HG03460 (cell line): ENCODE data around the gene RFLNA.
"Not testable (repeated sequence)": the region's sequence is repeated elsewhere in the genome, so short reads cannot be mapped to it uniquely, and the experiment has no call there.

Source experiments
- ATAC-seq: cut with Tn5 transposase; IDR thresholded peaks from one replicate; pipeline ENCODE4 v1.9.1; 2021; ENCODE audit not compliant: unreplicated experiment

The RFLNA gene

GRCh38 chr12:124282287-124282686 lies 12.6 kb upstream of the RFLNA start:
- ATAC-seq: no peak

DNA sequence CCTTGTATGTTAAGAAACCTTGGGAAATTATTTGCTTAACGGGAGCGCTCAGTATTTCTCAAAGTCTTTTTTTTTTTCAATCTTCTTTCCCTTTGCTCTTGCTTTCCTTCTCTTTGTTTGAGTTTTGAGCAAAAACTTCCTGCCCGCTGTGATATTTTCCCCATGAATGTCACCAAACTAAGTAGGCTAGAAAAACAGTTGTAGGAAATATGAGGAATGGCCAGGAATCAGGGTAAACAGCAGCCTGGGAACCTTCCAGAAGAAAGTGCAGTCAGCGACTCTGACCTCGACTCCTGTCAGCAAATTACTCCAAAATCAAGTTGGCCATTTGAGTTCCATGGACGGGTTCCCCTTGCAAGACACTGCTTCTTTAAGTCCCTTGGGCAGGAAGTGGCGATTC lies 11.6 kb upstream of the RFLNA start:
- ATAC-seq: no peak

DNA sequence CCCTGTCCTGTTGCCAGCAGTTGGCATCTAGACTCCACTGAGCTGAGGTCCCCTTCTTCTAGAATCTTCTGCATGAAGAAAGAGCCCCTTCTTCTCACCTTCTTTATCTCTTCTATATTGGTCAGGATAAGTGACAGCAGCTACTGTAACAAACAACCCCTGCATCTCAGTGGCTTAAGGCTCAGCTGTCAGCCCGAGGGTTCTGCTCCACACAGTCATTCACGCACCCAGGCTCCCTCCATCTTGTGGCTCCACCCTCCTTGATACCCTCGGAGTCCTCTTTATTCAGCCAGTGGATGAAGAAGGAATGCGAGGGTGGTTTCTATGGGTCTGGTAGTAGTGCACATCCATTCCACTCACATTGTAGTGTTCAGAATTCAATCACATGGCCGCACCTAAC lies 10.5 kb upstream of the RFLNA start:
- no peak for ATAC-seq

DNA sequence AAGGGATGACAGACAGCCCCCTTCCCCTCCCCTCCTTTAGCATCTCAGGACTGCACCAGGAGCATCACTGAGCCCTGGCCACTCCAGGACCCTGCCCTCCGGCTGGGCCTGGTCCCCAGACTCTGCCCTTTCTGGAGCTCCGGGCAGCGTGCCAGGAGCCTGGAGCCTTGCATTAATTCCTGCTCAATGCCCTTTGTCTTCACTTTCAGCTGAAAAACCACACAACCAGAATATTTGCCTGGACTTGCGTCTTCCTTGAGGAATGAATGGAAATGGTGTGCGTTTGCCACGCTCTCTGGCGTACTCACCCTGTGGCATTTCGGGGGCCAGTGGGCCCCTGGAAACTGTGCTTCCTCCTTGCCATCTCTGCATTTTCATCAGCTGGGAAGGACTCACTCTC lies 8.5 kb upstream of the RFLNA start:
- ATAC-seq: no peak

GRCh38 chr12:124286971-124287370 lies 7.9 kb upstream of the RFLNA start:
- no peak for ATAC-seq

- no peak for ATAC-seq
Measured at GRCh38 chr12:124289634-124290600, 5.0 kb upstream of the RFLNA start.

GRCh38 chr12:124292385-124292784 lies 2.5 kb upstream of the RFLNA start:
- ATAC-seq: no peak

DNA sequence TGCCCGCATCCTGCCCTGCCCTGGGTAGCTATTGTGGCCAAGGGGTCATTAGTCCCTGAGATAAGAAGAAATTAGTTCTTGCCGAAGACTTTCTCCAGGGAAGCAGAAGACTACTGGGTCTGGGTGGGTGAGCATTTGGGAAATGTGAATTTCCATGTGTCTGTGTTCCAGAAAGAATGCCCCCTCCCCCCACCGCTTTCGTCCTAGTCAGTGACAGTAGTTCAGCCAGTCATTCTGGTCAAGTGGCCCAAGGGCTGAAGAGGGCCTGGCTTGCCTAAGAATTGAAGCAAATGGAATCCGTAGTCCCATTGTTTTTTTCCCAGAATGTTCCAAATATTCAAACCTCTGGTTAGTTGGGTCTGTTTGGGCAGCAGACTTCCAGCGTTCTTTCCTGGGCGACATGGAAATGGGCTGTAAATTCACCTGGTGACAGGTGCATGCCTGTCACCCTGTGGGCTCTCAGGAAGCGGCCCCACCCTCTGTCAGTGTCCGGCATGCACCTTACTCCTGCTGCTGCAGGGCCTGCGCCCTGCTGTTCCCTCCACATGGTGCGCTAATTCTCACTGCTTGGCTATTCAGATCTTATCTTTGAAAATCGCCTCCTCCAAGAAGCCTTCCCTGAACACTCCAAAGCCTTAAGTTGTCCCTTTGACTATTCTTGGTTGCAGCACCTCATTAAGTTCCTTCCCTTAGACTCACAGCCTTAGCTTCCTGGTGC lies 1.4 kb upstream of the RFLNA start:
- no peak for ATAC-seq

- ATAC-seq: no peak
Measured at GRCh38 chr12:124295431-124296058, 652 bp downstream of the RFLNA start.

DNA sequence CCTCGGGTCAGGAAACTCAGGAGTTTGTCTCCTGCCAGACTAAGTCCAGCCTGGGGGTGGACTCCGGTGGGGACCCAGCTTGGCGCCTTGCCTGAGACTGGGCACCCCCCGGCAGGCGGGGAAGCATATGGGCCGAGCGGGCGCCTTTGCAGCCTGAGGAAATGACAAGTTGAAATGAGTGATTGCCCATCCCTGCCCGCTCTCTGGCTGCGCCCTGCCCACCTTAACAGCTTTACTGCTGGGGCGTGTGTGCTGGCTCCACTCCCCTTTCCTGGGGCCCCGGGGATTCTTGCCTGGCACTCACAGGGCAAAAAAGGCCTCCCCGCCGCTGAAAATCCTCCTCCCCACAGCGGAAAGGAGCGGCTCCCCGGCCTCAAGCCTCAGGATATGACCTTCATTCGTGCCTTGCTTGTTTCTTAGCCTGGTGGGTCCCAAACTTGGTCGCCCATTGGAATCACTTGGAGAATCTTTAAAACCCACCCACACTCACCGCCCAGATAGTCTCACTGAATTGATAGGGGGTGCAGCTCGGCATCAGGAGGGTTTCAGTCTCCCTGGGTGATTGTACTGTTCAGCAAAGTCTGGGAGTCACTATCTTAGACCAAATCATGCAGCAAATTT lies 1.5 kb downstream of the RFLNA start:
- ATAC-seq: no peak

- no peak for ATAC-seq
Measured at GRCh38 chr12:124296916-124297351, 2.0 kb downstream of the RFLNA start.

DNA sequence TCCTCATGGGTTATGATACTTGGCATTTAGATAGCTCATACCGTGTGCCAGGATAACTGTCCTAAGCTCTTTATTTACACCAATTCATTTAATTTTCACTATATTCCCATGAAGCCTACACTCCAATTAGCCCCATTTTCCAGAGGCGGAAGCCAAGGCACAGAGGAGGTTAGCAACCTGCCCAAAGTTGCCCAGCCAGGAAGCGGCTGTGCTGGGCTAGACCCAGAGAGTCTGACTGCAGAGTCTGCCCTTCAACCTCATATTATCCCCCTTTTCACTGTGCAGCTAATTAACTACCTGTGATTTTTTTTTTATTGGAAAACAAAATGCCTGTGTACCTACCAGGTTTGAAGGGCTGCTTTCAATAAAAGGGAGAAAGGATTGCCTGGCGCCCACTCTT lies 2.5 kb downstream of the RFLNA start:
- no peak for ATAC-seq

DNA sequence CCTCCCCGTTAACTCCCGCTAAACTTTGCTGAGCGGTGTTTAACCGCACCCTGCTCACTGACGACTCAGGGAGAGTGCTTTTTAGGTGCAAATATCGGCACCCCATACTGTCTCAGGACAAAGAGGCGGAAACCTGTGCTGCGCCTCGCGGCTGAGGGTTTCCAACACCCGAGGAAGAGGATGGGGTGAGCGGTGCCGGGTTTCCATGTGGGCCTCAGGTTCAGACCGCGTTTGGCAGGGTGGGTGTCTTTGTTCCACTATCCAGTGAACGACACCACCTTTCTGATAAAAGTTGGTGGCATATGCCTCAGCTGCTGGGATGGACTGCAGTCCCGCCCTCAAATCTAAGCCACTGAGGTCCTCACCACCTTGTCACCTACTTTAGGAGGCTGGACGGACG lies 3.0 kb downstream of the RFLNA start:
- ATAC-seq: no peak

DNA sequence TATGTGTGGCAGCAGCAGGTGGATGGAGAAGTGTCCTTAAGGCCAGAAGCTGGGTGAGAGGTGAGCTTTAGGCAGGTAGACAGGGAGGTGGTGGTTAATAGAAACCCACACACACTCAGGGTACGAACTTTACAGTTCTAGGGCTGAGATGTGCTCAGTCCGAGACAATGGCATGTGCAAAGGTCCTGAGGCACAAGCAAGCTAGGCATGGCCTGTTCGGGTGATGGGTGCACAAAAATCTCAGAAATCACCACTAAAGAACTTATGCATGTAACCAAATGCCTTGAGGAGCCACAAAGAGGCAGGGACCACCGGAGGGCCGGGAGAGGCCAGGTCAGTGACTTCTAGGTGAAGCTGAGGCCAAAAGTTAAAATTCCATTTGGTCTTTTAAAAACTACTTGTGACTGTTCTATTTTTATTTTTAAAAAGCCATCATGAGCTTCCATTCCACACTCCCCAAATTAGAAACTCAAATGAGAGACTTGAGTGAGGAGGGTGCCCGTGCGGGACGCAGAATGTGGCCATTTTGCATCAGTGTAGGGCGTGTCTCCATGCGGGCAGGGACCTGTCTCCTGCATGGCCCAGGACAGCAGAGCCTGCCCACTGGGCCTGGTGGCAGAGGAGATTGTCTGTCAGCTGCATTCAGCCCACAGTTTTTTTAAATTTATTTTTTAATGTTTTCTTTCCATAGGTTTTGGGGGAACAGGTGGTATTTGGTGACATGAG lies 4.0 kb downstream of the RFLNA start:
- no peak for ATAC-seq

GRCh38 chr12:124299628-124300388 lies 4.9 kb downstream of the RFLNA start:
- ATAC-seq: no peak

DNA sequence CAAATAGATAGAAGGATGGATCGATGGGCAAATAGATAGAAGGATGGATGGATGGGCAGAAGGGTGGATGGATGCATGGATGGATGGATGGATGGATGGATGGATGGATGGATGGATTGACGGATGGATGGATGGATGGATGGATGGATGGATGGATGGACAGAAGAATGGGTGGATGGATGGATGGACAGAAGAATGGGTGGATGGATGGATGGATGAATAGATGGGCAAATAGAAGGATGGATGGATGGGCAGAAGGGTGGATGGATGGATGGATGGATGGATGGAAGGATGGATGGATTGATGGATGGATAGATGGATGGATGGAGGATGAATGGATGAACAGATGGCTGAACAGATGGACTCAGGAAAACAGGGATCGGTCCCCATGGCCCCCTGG lies 5.8 kb downstream of the RFLNA start:
- ATAC-seq: not testable (repeated sequence)

- no peak for ATAC-seq
Measured at GRCh38 chr12:124301084-124301654, 6.3 kb downstream of the RFLNA start.

DNA sequence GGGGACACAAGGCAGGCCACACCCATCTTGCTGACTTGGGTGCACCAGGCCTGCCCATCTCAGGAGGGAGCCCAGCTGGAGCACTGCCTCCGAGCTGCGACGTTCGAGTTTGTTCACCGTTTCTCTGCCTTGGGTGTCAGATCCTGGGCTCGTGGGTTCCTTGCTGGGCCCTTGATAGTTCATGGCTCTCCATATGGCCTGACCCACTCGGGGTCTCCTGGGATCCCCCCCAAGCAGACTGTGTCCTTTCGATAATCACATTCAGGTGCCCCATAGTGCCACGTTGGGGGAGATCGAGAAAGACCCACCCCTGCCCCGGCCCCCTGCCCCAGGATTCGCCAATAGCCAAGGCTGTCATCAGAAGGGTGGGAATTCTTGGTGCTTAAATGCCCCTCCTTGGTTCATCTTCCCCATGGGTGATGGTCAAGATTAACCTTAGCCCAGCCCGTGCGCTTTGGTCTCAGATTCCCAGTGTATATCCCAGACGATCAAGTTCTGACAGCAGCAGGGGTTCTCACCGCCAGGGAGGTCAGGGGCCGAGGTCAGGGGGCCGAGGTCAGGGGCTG lies 7.4 kb downstream of the RFLNA start:
- no peak for ATAC-seq
